H9 (cell line): ENCODE data around the gene PARP8. TPM values are rescaled to one million over a fixed set of nuclear protein-coding genes. Genes with fewer than 3 reads are reported as not detected.
A peak's percentile ranks its signal among the peaks of the same experiment; 100 is the strongest.

Experiments
- DNase-seq: peaks from one replicate; pipeline ENCODE4 v3.0.0-alpha.2; 2017
- H2AFZ ChIP-seq: one replicate; pipeline ENCODE4 v1.6.1; 2013; ENCODE audit warnings: mild to moderate bottlenecking, low read length, control low read depth, moderate library complexity
- H2AK5ac ChIP-seq: 2 replicates; pipeline ENCODE4 v1.6.1; 2013; ENCODE audit warnings: low read length, control low read depth, mixed read lengths; ENCODE audit not compliant: insufficient read length
- H2BK120ac ChIP-seq: one replicate; pipeline ENCODE4 v1.6.1; 2013; ENCODE audit warnings: low read depth, mild to moderate bottlenecking, low read length, control low read depth, inconsistent platforms; ENCODE audit not compliant: poor library complexity, severe bottlenecking
- H2BK12ac ChIP-seq: 2 replicates; pipeline ENCODE4 v1.6.1; 2013; ENCODE audit warnings: low read length, control low read depth, mixed read lengths, low read depth; ENCODE audit not compliant: insufficient read length
- H2BK15ac ChIP-seq: 2 replicates; pipeline ENCODE4 v1.6.1; 2013; ENCODE audit warnings: low read depth, low read length, control low read depth
- H2BK20ac ChIP-seq: one replicate; pipeline ENCODE4 v1.6.1; 2013; ENCODE audit warnings: low read depth, mild to moderate bottlenecking, low read length, control low read depth, inconsistent platforms; ENCODE audit not compliant: poor library complexity, severe bottlenecking
- H2BK5ac ChIP-seq: 2 replicates; pipeline ENCODE4 v1.6.1; 2013; ENCODE audit warnings: low read length, control low read depth, mixed read lengths; ENCODE audit not compliant: insufficient read length
- H3K14ac ChIP-seq: 2 replicates; pipeline ENCODE4 v1.6.1; 2013; ENCODE audit warnings: low read length, control low read depth; ENCODE audit not compliant: insufficient read depth
- H3K18ac ChIP-seq: 2 replicates; pipeline ENCODE4 v1.6.1; 2013; ENCODE audit warnings: low read depth, mild to moderate bottlenecking, mixed read lengths, low read length, control low read depth; ENCODE audit not compliant: insufficient read length
- H3K23ac ChIP-seq: 2 replicates; pipeline ENCODE4 v1.6.1; 2013; ENCODE audit warnings: low read length, control low read depth, mixed read lengths, low read depth; ENCODE audit not compliant: insufficient read length
- H3K23me2 ChIP-seq: 2 replicates; pipeline ENCODE4 v1.6.1; 2013; ENCODE audit warnings: low read depth, mild to moderate bottlenecking, mixed read lengths, low read length, control low read depth; ENCODE audit not compliant: insufficient read length, poor library complexity, severe bottlenecking
- H3K27ac ChIP-seq: 2 replicates; pipeline ENCODE4 v1.5.1; 2013; ENCODE audit warnings: low read length, control low read depth, mixed read lengths, low read depth; ENCODE audit not compliant: insufficient read length
- H3K27me3 ChIP-seq: 2 replicates; pipeline ENCODE4 v1.6.1; 2013; ENCODE audit warnings: low read length, control low read depth, inconsistent platforms; ENCODE audit not compliant: insufficient read depth
- H3K4ac ChIP-seq: 2 replicates; pipeline ENCODE4 v1.6.1; 2013; ENCODE audit warnings: low read depth, mild to moderate bottlenecking, control low read depth, inconsistent platforms, low read length, moderate library complexity
- H3K4me1 ChIP-seq: 2 replicates; pipeline ENCODE4 v1.6.1; 2013; ENCODE audit warnings: low read length, control low read depth, inconsistent platforms; ENCODE audit not compliant: insufficient read depth
- H3K4me2 ChIP-seq: 2 replicates; pipeline ENCODE4 v1.6.1; 2013; ENCODE audit warnings: low read length, control low read depth, mixed read lengths; ENCODE audit not compliant: insufficient read length, insufficient read depth
- H3K56ac ChIP-seq: 2 replicates; pipeline ENCODE4 v1.6.1; 2013; ENCODE audit warnings: low read depth, mild to moderate bottlenecking, mixed read lengths, low read length, control low read depth; ENCODE audit not compliant: insufficient read length
- H3K79me1 ChIP-seq: 2 replicates; pipeline ENCODE4 v1.6.1; 2013; ENCODE audit warnings: low read depth, mild to moderate bottlenecking, moderate library complexity, low read length, control low read depth, inconsistent platforms; ENCODE audit not compliant: insufficient read depth, poor library complexity, severe bottlenecking
- H3K79me2 ChIP-seq: 2 replicates; pipeline ENCODE4 v1.6.1; 2013; ENCODE audit warnings: low read length, control low read depth, inconsistent platforms; ENCODE audit not compliant: insufficient read depth
- H3K9ac ChIP-seq: 2 replicates; pipeline ENCODE4 v1.6.1; 2013; ENCODE audit warnings: low read length, control low read depth, mixed read lengths; ENCODE audit not compliant: insufficient read length; ENCODE audit errors: extremely low read depth
- H3K9me3 ChIP-seq: one replicate; pipeline ENCODE4 v1.6.1; 2013; ENCODE audit warnings: low read depth, low read length, inconsistent platforms; ENCODE audit not compliant: control insufficient read depth
- H3T11ph ChIP-seq: one replicate; pipeline ENCODE4 v1.6.1; 2013; ENCODE audit warnings: mild to moderate bottlenecking, low read length, control low read depth, inconsistent platforms
- H4K20me1 ChIP-seq: one replicate; pipeline ENCODE4 v1.6.1; 2013; ENCODE audit not compliant: control insufficient read depth, insufficient read length, insufficient read depth
- H4K5ac ChIP-seq: 2 replicates; pipeline ENCODE4 v1.6.1; 2013; ENCODE audit warnings: low read depth, mild to moderate bottlenecking, mixed read lengths, low read length, control low read depth; ENCODE audit not compliant: insufficient read length
- H4K8ac ChIP-seq: replicated peaks from 2 replicates; pipeline ENCODE4 v1.6.1; 2013; ENCODE audit warnings: low read length, control low read depth, mixed read lengths, low read depth; ENCODE audit not compliant: insufficient read length
- H4K91ac ChIP-seq: 2 replicates; pipeline ENCODE4 v1.6.1; 2013; ENCODE audit warnings: low read depth, mild to moderate bottlenecking, moderate library complexity, mixed read lengths, low read length, control low read depth; ENCODE audit not compliant: insufficient read length
- H3K27ac Mint-ChIP-seq, 3 experiments: 2 replicates in 2 of 3; 3 replicates in 1 of 3; pipeline ENCODE4 v1.8.0; 2020 to 2021; ENCODE audit warnings: mixed read lengths in 3 of 3, mild to moderate bottlenecking in 1 of 3, moderate library complexity in 1 of 3
- H3K27me3 Mint-ChIP-seq: 2 replicates; pipeline ENCODE4 v1.8.0; 2021; ENCODE audit warnings: low read depth, mild to moderate bottlenecking, moderate library complexity, mixed read lengths
- H3K36me3 Mint-ChIP-seq, 3 experiments: 2 replicates in 2 of 3; 3 replicates in 1 of 3; pipeline ENCODE4 v1.8.0; 2020 to 2021; ENCODE audit warnings: low read depth in 3 of 3, mixed read lengths in 3 of 3; ENCODE audit not compliant: insufficient read depth in 1 of 3
- H3K4me1 Mint-ChIP-seq, 2 experiments: 2 replicates each; pipeline ENCODE4 v1.8.0; 2020; ENCODE audit warnings: mixed read lengths in 2 of 2
- H3K4me3 Mint-ChIP-seq, 2 experiments: 2 replicates in 1 of 2; 3 replicates in 1 of 2; pipeline ENCODE4 v1.8.0; 2020 to 2021; ENCODE audit warnings: mild to moderate bottlenecking in 2 of 2, mixed read lengths in 2 of 2, moderate library complexity in 1 of 2
- H3K9me3 Mint-ChIP-seq, 2 experiments: 2 replicates in 1 of 2; 3 replicates in 1 of 2; pipeline ENCODE4 v1.8.0; 2020; ENCODE audit warnings: mild to moderate bottlenecking in 2 of 2, mixed read lengths in 2 of 2, moderate library complexity in 1 of 2
- CTCF ChIP-seq: fragments of 200-600 bp; sonication (generic); conservative IDR thresholded peaks from 3 replicates; pipeline ENCODE4 v1.8.0; 2021; ENCODE audit warnings: antibody characterized with exemption, mild to moderate bottlenecking
- WGBS: extraction: QIAGEN DNeasy Blood & Tissue Kit; methylation state at CpG from one replicate; pipeline ENCODE4 v1.1.7; 2013; ENCODE audit warnings: missing lambda C conversion rate, low lambda C conversion rate, mixed read lengths; ENCODE audit not compliant: insufficient read length; ENCODE audit errors: extremely low coverage; 5-methylcytosine and 5-hydroxymethylcytosine counted together
- total RNA-seq: library from RNA; stranded (reverse); gene quantifications from 2 replicates; pipeline ENCODE4 v1.2.1, GENCODE V29; 2021

PARP8 gene
- total RNA-seq, 1 experiment from 2014 or later, result 34.0 TPM

GRCh38 chr5:50751064-50751657 lies 84.7 kb downstream of the PARP8 start:
- no peaks in the 10 kb centered on the region for H3K79me2 ChIP-seq
- no peaks in the 10 kb centered on the region for H3K27me3 ChIP-seq
- H2BK120ac ChIP-seq, result no peak overlapping the region
- H4K8ac ChIP-seq, result no peak overlapping the region
- H4K91ac ChIP-seq, result no peak overlapping the region
- H3K9ac ChIP-seq, result no peak overlapping the region
- no peak overlapping the region for H2AFZ ChIP-seq
- H3K27ac ChIP-seq, result no peak overlapping the region
- no peak overlapping the region for H2BK20ac ChIP-seq
- DNase-seq, result no peak
- Mint-ChIP-seq H3K27ac (no peak overlapping the region), H3K4me3 (no peak overlapping the region), H3K4me1 (no peaks in the 10 kb centered on the region; a peak in 1 of 4 replicates), H3K36me3 (peaks cover 3 to 6% (median 5%) of the 10 kb centered on the region in 3 experiments; a peak in 6 of 7 replicates), H3K9me3 (no peaks in the 10 kb centered on the region; a peak in 1 of 5 replicates), H3K27me3 (no peaks in the 10 kb centered on the region)
- no peak overlapping the region for H2BK15ac ChIP-seq
- H3K79me1 ChIP-seq, result no peaks in the 10 kb centered on the region
- WGBS, result no CpG with 5 or more reads among the region's 5 CpGs
- no peaks in the 10 kb centered on the region for H3K4me1 ChIP-seq
- H3K56ac ChIP-seq, result no peak overlapping the region
- H3K4me2 ChIP-seq, result no peak overlapping the region
- no peaks in the 10 kb centered on the region for H3K23me2 ChIP-seq
- no peak overlapping the region for H3T11ph ChIP-seq
- no peak overlapping the region for H3K14ac ChIP-seq
- TF ChIP-seq CTCF, result peak; percentile 88
- H4K20me1 ChIP-seq, result no peaks in the 10 kb centered on the region
- no peak overlapping the region for H4K5ac ChIP-seq
- no peak overlapping the region for H3K23ac ChIP-seq
- no peak overlapping the region for H3K18ac ChIP-seq
- no peak overlapping the region for H3K4ac ChIP-seq
- no peak overlapping the region for H2BK12ac ChIP-seq
- H2BK5ac ChIP-seq, result no peak overlapping the region
- H2AK5ac ChIP-seq, result no peak overlapping the region
- H3K9me3 ChIP-seq, result no peaks in the 10 kb centered on the region
